ENCODE results near the gene ARHGEF12.

ARHGEF12 gene

GRCh38 chr11:120324932-120325810 lies 11.0 kb upstream of the ARHGEF12 start, which contains the start of gene TLCD5:
Gene TLCD5, plus strand, starts transcription at chr11:120325299. Its CDS starts 2,143 bp downstream, at chr11:120327442.
- DNase-seq: peak; percentile 30

- no peak for DNase-seq
Measured at GRCh38 chr11:120326228-120326627, 10.0 kb upstream of the ARHGEF12 start.

GRCh38 chr11:120326845-120327281 lies 9.3 kb upstream of the ARHGEF12 start:
- no peak for DNase-seq

GRCh38 chr11:120327311-120327710 lies 8.9 kb upstream of the ARHGEF12 start:
- no peak for DNase-seq

- DNase-seq: no peak
Measured at GRCh38 chr11:120329556-120329955, 6.7 kb upstream of the ARHGEF12 start.

GRCh38 chr11:120330045-120330444 lies 6.2 kb upstream of the ARHGEF12 start:
- DNase-seq: no peak

GRCh38 chr11:120331301-120331996 lies 4.8 kb upstream of the ARHGEF12 start:
- DNase-seq: no peak

GRCh38 chr11:120332822-120333716 lies 3.1 kb upstream of the ARHGEF12 start:
- DNase-seq: no peak

- no peak for DNase-seq
Measured at GRCh38 chr11:120333801-120334200, 2.4 kb upstream of the ARHGEF12 start.

GRCh38 chr11:120334332-120334731 lies 1.9 kb upstream of the ARHGEF12 start:
- no peak for DNase-seq

- DNase-seq: peak; percentile 45
Measured at GRCh38 chr11:120334894-120335462, 1.2 kb upstream of the ARHGEF12 start.

GRCh38 chr11:120335556-120335907 lies 681 bp upstream of the ARHGEF12 start:
- no peak for DNase-seq

- no peak for DNase-seq
Measured at GRCh38 chr11:120336641-120337354, 585 bp downstream of the ARHGEF12 start.

GRCh38 chr11:120337355-120338106 lies 1.3 kb downstream of the ARHGEF12 start:
- DNase-seq: no peak

- no peak for DNase-seq
Measured at GRCh38 chr11:120338107-120338933, 2.1 kb downstream of the ARHGEF12 start.

GRCh38 chr11:120339394-120339890 lies 3.2 kb downstream of the ARHGEF12 start:
- DNase-seq: no peak

GRCh38 chr11:120340529-120340928 lies 4.3 kb downstream of the ARHGEF12 start:
- DNase-seq: no peak

- no peak for DNase-seq
Measured at GRCh38 chr11:120342226-120342625, 6.0 kb downstream of the ARHGEF12 start.

GRCh38 chr11:120342678-120343077 lies 6.5 kb downstream of the ARHGEF12 start:
- no peak for DNase-seq

GRCh38 chr11:120343429-120343828 lies 7.2 kb downstream of the ARHGEF12 start:
- DNase-seq: no peak
